Lower leg skin (tissue), 4 donors: ENCODE data around the gene KDSR. TPM values are rescaled to one million over a fixed set of nuclear protein-coding genes. Genes with fewer than 3 reads are reported as not detected.

Source experiments
- DNase-seq, 2 donors: peaks; one replicate each; pipeline ENCODE4 v3.0.0-alpha.2; 2019; ENCODE audit warnings: low spot score in 2 of 2
- H3K4me3 ChIP-seq: fragments of 200-600 bp; sonication (generic); 2 replicates; pipeline ENCODE4 v1.5.1; 2017; ENCODE audit warnings: mild to moderate bottlenecking, low read depth; ENCODE audit not compliant: poor library complexity, severe bottlenecking
- POLR2A ChIP-seq, 2 donors: fragments of 450-650 bp; IDR thresholded peaks; one replicate each; pipeline ENCODE4 v1.6.1; 2016 to 2017; ENCODE audit warnings: antibody characterized with exemption in 2 of 2, mild to moderate bottlenecking in 1 of 2, moderate library complexity in 1 of 2
- WGBS, 2 donors: methylation state at CpG; one replicate each; pipeline ENCODE4 v1.1.5; 2018; 5-methylcytosine and 5-hydroxymethylcytosine counted together
- intact Hi-C: fragments of 100-400 bp; cut with DNase I; formaldehyde crosslinking; loops from one replicate; pipeline ENCODE4 v1.15.0; 2023; ENCODE audit warnings: low total_unique reads
- total RNA-seq, 4 donors: library from RNA; depleted of rRNA; stranded (reverse); fragments of >200 nt; gene quantifications; one replicate each; pipeline ENCODE4 v1.1.0, GENCODE V29; 2016
- TF ChIP-seq, protein P1 (sequence below), 3 donors: fragments of 450-650 bp; IDR thresholded peaks; one replicate each; pipeline ENCODE4 v1.5.1; 2016; ENCODE audit warnings: antibody characterized with exemption in 3 of 3, mild to moderate bottlenecking in 3 of 3, moderate library complexity in 2 of 3

The KDSR gene
- total RNA-seq, 4 donors from 2014 or later: 91.7 to 121 (median 99.3) TPM

DNA sequence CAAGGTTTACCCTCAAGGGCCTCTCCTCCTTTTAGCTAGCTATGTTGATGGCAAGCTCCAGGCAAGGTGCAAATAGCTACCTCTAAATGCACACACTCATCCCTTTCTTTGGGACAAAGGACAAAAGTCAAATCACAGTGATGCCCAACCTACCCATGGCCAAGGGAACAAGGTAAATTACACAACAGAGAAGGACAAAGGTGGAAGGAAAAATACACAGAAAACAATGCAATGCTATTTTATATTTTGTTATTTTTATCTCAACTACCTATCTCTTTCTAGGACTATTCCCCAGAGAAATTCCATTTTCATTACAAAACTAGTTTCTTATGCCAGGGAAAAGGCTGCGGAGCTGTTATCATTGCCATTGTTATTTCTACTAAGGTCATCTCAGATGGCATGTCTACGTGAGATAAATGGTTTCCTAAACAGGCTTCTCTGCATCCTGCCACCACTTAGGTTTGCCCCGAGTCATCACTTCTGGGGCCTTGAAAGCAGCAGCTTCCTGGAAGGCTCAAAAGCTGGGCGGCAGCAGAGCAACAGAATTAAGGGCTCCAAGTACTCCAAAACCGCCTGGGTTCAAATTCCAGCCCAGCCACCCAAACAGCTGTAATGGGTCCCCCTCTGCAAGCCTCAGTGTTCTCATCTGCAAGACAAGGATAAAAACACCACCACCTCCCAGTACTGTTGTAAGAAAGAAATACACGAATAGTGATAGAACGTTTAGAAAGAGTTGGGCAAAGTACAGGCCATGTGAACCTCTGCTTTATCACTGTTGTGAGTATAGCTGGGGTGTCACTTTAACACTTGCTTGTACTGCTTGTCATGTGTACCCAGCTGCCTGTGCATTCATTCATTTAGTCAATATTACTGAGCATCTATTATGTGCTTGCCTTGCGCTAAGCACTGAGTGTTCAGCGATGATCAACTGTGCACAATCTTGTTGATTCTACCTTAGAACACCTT is 68.3 kb downstream of the KDSR start:
- intact Hi-C loops: no loop called here
- 81 to 91% methylated on average over 9 of the region's 9 CpGs for WGBS, 2 donors
- no peak overlapping the region for H3K4me3 ChIP-seq
- TF ChIP-seq, protein P1, sequence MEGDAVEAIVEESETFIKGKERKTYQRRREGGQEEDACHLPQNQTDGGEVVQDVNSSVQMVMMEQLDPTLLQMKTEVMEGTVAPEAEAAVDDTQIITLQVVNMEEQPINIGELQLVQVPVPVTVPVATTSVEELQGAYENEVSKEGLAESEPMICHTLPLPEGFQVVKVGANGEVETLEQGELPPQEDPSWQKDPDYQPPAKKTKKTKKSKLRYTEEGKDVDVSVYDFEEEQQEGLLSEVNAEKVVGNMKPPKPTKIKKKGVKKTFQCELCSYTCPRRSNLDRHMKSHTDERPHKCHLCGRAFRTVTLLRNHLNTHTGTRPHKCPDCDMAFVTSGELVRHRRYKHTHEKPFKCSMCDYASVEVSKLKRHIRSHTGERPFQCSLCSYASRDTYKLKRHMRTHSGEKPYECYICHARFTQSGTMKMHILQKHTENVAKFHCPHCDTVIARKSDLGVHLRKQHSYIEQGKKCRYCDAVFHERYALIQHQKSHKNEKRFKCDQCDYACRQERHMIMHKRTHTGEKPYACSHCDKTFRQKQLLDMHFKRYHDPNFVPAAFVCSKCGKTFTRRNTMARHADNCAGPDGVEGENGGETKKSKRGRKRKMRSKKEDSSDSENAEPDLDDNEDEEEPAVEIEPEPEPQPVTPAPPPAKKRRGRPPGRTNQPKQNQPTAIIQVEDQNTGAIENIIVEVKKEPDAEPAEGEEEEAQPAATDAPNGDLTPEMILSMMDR (IDR thresholded peaks at IDR 0.05): no peak
- TF ChIP-seq POLR2A (IDR thresholded peaks at IDR 0.05): no peak
- DNase-seq: no peak

DNA sequence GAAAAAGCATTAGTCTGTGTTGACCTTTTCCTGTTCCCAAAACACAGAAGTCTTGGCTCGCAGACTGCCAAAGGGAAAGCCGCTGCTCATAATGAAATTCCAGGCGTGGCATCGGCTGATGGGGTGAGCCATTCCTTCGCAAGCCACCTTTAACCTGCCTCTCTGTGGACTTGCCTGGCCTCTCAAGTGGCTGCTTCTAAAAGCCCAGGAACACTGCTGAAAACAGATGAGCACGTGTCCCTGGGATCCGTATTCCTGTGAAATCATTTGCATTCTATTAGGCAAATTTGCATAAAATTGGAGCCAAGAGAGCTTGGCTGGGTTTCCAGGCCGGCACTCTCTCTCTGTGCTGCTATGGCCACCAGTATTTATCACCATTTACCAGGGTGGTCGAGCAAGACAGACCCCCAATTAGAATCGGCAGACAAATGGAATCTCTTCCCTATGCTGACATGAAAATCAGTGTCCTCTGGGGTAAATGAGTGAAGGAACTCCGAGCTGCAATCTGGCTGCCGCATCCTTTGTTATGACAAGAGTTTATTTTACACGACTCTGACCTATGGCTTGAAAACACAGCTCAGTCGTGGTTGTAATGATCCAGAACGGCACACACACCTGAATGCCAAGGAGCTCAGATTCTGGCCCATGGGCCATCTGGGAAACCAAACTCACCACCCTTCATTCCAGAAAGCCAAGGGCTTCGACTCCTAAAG is 69.2 kb downstream of the KDSR start:
- 47 to 53% methylated on average over 16 of the region's 16 CpGs for WGBS, 2 donors
- DNase-seq: no peak
- TF ChIP-seq, protein P1 (IDR thresholded peaks at IDR 0.05): no peak
- TF ChIP-seq POLR2A (IDR thresholded peaks at IDR 0.05): no peak
- no peak overlapping the region for H3K4me3 ChIP-seq
- intact Hi-C loops: no loop called here

DNA sequence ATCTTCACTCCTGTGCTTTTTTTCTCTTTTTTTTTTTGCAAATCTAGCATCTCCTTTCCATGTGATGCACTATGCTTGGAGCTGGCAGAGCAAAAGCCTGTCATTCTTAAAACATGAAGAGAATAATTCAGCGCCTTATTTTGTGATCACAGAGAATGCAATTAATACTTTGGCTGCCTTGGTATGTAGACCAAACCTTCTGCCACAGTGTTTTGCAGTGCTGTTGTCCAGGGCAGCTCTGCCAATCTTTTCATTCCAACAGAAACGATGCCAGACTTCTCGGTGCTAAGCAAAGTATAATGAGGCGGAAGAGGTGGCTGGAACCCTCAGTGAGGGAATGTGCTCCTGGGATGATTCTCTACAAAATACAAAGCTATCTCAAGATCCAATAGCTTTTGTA is 73.1 kb downstream of the KDSR start:
- WGBS, 2 donors: 35 to 37% methylated on average over 4 of the region's 4 CpGs
- DNase-seq: no peak
- intact Hi-C loops: no loop called here
- no peak for TF ChIP-seq POLR2A (IDR thresholded peaks at IDR 0.05)
- TF ChIP-seq, protein P1 (IDR thresholded peaks at IDR 0.05): no peak
- no peak overlapping the region for H3K4me3 ChIP-seq

DNA sequence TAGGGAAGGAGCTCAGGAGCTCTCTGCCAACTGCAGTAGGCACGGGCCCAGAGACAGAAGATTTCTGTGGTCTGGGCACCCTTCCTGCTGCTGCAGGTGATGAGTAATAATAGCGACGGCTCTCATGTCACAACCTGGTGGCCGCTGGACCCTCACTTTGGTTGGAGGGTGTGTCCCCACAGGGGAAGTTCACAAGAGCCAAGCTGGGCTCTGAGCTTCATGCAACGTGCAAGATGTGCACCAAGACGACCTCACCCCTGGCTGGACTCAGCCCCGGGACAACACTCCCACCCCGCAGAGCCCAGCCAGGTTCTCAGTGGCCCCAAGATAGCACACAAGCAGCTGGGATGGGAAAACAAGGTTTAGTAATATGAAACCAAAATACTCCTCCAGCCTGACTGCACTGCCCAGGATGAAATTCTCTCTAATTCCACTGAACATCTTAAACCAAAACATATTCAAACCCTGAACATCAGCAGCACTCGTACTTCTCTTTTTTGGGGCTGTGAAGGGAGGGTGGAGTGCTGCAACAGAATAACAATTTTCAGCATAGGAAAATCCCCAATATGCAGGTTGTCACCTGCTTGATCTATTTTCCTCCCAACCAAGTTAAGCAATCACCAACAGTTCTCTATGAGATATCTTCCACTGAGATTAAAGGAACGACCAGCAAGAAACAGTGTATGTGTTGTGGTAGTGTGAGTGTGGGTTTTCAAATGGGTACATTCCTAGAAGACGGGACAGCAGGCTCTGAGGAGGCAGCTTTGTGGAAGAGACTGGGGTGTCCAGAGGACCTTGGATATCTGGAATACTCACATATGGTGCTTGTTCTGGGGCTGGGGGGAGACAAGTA is 73.9 kb downstream of the KDSR start:
- WGBS, 2 donors: 38 to 47% methylated on average over 11 of the region's 11 CpGs

DNA sequence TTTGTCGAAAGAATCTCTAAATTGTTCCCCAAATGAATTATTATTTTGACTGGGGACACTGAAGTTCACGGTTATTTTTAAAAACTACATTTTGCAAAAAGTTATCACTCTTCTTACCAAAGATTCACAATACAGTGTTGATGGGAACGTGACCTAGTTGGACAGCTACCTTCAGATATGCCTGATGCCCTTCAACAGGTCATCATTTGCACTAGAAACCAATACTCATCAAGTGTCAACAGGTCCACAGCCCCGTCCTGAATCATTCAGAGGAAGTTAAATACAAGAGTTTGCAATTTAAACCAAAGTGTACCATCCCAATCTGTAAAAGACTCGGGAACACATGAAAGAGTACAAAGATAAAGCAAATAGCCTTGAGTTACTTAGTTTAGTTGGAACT is 75.7 kb downstream of the KDSR start:
- 90 to 91% methylated on average over 5 of the region's 5 CpGs for WGBS, 2 donors
- intact Hi-C loops: no loop called here
- TF ChIP-seq POLR2A (IDR thresholded peaks at IDR 0.05): no peak
- TF ChIP-seq, protein P1 (IDR thresholded peaks at IDR 0.05): no peak
- H3K4me3 ChIP-seq: no peak overlapping the region
- no peak for DNase-seq

More for the DNA sequence above, 73.9 kb downstream of the KDSR start:
- TF ChIP-seq, protein P1 (IDR thresholded peaks at IDR 0.05): no peak
- TF ChIP-seq POLR2A (IDR thresholded peaks at IDR 0.05): no peak
- DNase-seq: no peak
- no peak overlapping the region for H3K4me3 ChIP-seq
- intact Hi-C loops: no loop called here
